Measurements from ENCODE around the gene RCL1.
A peak's percentile ranks its signal among the peaks of the same experiment; 100 is the strongest.
"Not testable (repeated sequence)": the region's sequence is repeated elsewhere in the genome, so short reads cannot be mapped to it uniquely, and the experiment has no call there.

RCL1 gene

GRCh38 chr9:4892501-4893194, 99.9 kb downstream of the RCL1 start:
- Histone ChIP-seq H3K9ac (ENCODE audit: low read depth in 1 of 2, low read length in 2 of 2) (no peak overlapping the region), H3K36me3 (ENCODE audit: control insufficient read depth in 2 of 2, insufficient read depth in 2 of 2, low read length in 2 of 2) (no peaks in the 10 kb centered on the region), H3K27ac (ENCODE audit: low read depth in 2 of 2, low read length in 2 of 2) (no peak overlapping the region), H3K9me3 (ENCODE audit: control insufficient read depth in 2 of 2, low read length in 2 of 2) (peaks cover 0 to 2% of the 10 kb centered on the region in 2 donors), H3K27me3 (ENCODE audit: control insufficient read depth in 2 of 2, insufficient read depth in 2 of 2, low read length in 2 of 2) (no peaks in the 10 kb centered on the region), H3K4me1 (ENCODE audit: control insufficient read depth in 2 of 2, insufficient read depth in 2 of 2, low read length in 2 of 2) (no peaks in the 10 kb centered on the region), H3K4me3 (ENCODE audit: low read length in 2 of 2) (no peak overlapping the region)

- no peak overlapping the region for H3K9ac ChIP-seq (ENCODE audit: low read depth in 1 of 2, low read length in 2 of 2)
- no peak overlapping the region for H3K4me3 ChIP-seq (ENCODE audit: low read length in 2 of 2)
- no peaks in the 10 kb centered on the region for H3K4me1 ChIP-seq (ENCODE audit: control insufficient read depth in 2 of 2, insufficient read depth in 2 of 2, low read length in 2 of 2)
- H3K36me3 ChIP-seq (ENCODE audit: control insufficient read depth in 2 of 2, insufficient read depth in 2 of 2, low read length in 2 of 2): no peaks in the 10 kb centered on the region
- H3K27me3 ChIP-seq (ENCODE audit: control insufficient read depth in 2 of 2, insufficient read depth in 2 of 2, low read length in 2 of 2): no peaks in the 10 kb centered on the region
- H3K9me3 ChIP-seq (ENCODE audit: control insufficient read depth in 2 of 2, low read length in 2 of 2): peaks cover 0 to 2% of the 10 kb centered on the region in 2 donors
- H3K27ac ChIP-seq (ENCODE audit: low read depth in 2 of 2, low read length in 2 of 2): no peak overlapping the region
Measured at GRCh38 chr9:4894076-4894475, 101.3 kb downstream of the RCL1 start.

GRCh38 chr9:4899853-4900252, 107.1 kb downstream of the RCL1 start:
- H3K4me1 ChIP-seq (ENCODE audit: control insufficient read depth in 2 of 2, insufficient read depth in 2 of 2, low read length in 2 of 2); H3K9ac ChIP-seq (ENCODE audit: low read depth in 1 of 2, low read length in 2 of 2); H3K27me3 ChIP-seq (ENCODE audit: control insufficient read depth in 2 of 2, insufficient read depth in 2 of 2, low read length in 2 of 2); H3K4me3 ChIP-seq (ENCODE audit: low read length in 2 of 2); H3K9me3 ChIP-seq (ENCODE audit: control insufficient read depth in 2 of 2, low read length in 2 of 2); H3K36me3 ChIP-seq (ENCODE audit: control insufficient read depth in 2 of 2, insufficient read depth in 2 of 2, low read length in 2 of 2); H3K27ac ChIP-seq (ENCODE audit: low read depth in 2 of 2, low read length in 2 of 2): not testable (repeated sequence)

- peak overlapping the region; percentile 34 to 56 for H3K4me3 ChIP-seq (ENCODE audit: low read length in 2 of 2)
- H3K9ac ChIP-seq (ENCODE audit: low read depth in 1 of 2, low read length in 2 of 2); H3K36me3 ChIP-seq (ENCODE audit: control insufficient read depth in 2 of 2, insufficient read depth in 2 of 2, low read length in 2 of 2); H3K27ac ChIP-seq (ENCODE audit: low read depth in 2 of 2, low read length in 2 of 2); H3K9me3 ChIP-seq (ENCODE audit: control insufficient read depth in 2 of 2, low read length in 2 of 2); H3K27me3 ChIP-seq (ENCODE audit: control insufficient read depth in 2 of 2, insufficient read depth in 2 of 2, low read length in 2 of 2); H3K4me1 ChIP-seq (ENCODE audit: control insufficient read depth in 2 of 2, insufficient read depth in 2 of 2, low read length in 2 of 2): not testable (repeated sequence)
Measured at GRCh38 chr9:4901401-4902134, 108.8 kb downstream of the RCL1 start.

GRCh38 chr9:4902135-4902475, 109.4 kb downstream of the RCL1 start:
- H3K9ac ChIP-seq (ENCODE audit: low read depth in 1 of 2, low read length in 2 of 2): no peak overlapping the region
- peaks cover 0 to 2% of the 10 kb centered on the region in 2 donors for H3K4me1 ChIP-seq (ENCODE audit: control insufficient read depth in 2 of 2, insufficient read depth in 2 of 2, low read length in 2 of 2)
- no peaks in the 10 kb centered on the region for H3K27me3 ChIP-seq (ENCODE audit: control insufficient read depth in 2 of 2, insufficient read depth in 2 of 2, low read length in 2 of 2)
- H3K27ac ChIP-seq (ENCODE audit: low read depth in 2 of 2, low read length in 2 of 2): no peak overlapping the region
- H3K4me3 ChIP-seq (ENCODE audit: low read length in 2 of 2): no peak overlapping the region
- H3K36me3 ChIP-seq (ENCODE audit: control insufficient read depth in 2 of 2, insufficient read depth in 2 of 2, low read length in 2 of 2): no peaks in the 10 kb centered on the region
- H3K9me3 ChIP-seq (ENCODE audit: control insufficient read depth in 2 of 2, low read length in 2 of 2): no peaks in the 10 kb centered on the region

GRCh38 chr9:4904322-4905134, 111.8 kb downstream of the RCL1 start:
- Histone ChIP-seq H3K9ac (ENCODE audit: low read depth in 1 of 2, low read length in 2 of 2) (no peak overlapping the region), H3K36me3 (ENCODE audit: control insufficient read depth in 2 of 2, insufficient read depth in 2 of 2, low read length in 2 of 2) (no peaks in the 10 kb centered on the region), H3K9me3 (ENCODE audit: control insufficient read depth in 2 of 2, low read length in 2 of 2) (no peaks in the 10 kb centered on the region), H3K27me3 (ENCODE audit: control insufficient read depth in 2 of 2, insufficient read depth in 2 of 2, low read length in 2 of 2) (no peaks in the 10 kb centered on the region), H3K27ac (ENCODE audit: low read depth in 2 of 2, low read length in 2 of 2) (no peak overlapping the region), H3K4me1 (ENCODE audit: control insufficient read depth in 2 of 2, insufficient read depth in 2 of 2, low read length in 2 of 2) (peaks cover 0 to 2% of the 10 kb centered on the region in 2 donors), H3K4me3 (ENCODE audit: low read length in 2 of 2) (no peak overlapping the region)

GRCh38 chr9:4905135-4905490, 112.4 kb downstream of the RCL1 start:
- no peak overlapping the region for H3K9ac ChIP-seq (ENCODE audit: low read depth in 1 of 2, low read length in 2 of 2)
- no peak overlapping the region for H3K4me3 ChIP-seq (ENCODE audit: low read length in 2 of 2)
- H3K36me3 ChIP-seq (ENCODE audit: control insufficient read depth in 2 of 2, insufficient read depth in 2 of 2, low read length in 2 of 2): no peaks in the 10 kb centered on the region
- H3K27me3 ChIP-seq (ENCODE audit: control insufficient read depth in 2 of 2, insufficient read depth in 2 of 2, low read length in 2 of 2): no peaks in the 10 kb centered on the region
- no peaks in the 10 kb centered on the region for H3K9me3 ChIP-seq (ENCODE audit: control insufficient read depth in 2 of 2, low read length in 2 of 2)
- H3K27ac ChIP-seq (ENCODE audit: low read depth in 2 of 2, low read length in 2 of 2): no peak overlapping the region
- H3K4me1 ChIP-seq (ENCODE audit: control insufficient read depth in 2 of 2, insufficient read depth in 2 of 2, low read length in 2 of 2): peaks cover 0 to 2% of the 10 kb centered on the region in 2 donors
